ENCODE results near the gene PLXDC2. TPM values are rescaled to one million over a fixed set of nuclear protein-coding genes. Genes with fewer than 3 reads are reported as not detected.

The PLXDC2 gene
- total and polyA plus RNA-seq, 2 donors (not counting 1 experiment from before 2014, with no cell fraction given) = 4.2 to 5.1 TPM

DNA sequence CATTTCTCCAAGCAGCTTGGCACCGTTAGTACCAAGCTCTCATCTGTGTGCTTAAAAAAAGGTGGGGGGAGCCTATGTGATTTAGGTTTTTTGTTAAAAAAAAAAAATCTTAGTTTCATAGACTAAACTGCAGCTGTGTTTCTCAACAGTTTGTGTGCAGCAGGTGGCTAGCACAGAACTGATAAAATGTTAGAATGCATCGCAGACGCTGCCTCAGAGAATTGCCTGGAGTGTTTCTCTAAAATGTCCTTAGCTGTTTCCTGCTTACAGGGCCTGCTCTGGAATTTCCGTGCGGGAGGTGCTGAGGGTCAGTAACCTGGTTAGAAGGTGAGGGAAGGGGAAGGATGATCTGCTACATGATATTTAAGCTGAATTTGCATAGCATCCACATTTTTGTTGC is 268.9 kb downstream of the PLXDC2 start:
- H2AFZ ChIP-seq (ENCODE audit: low read length) = no peak overlapping the region
- H3K4me3 ChIP-seq (replicated peaks in 1 of 4; ENCODE audit: control extremely low read depth in 1 of 4, insufficient read depth in 1 of 4, low read depth in 3 of 4, low read length in 4 of 4) = no peak overlapping the region
- no peaks in the 10 kb centered on the region for H3K79me2 ChIP-seq (ENCODE audit: control insufficient read depth, insufficient read depth, low read length)
- no peak for DNase-seq (ENCODE audit: low read depth in 2 of 2)
- TF ChIP-seq, protein P1, sequence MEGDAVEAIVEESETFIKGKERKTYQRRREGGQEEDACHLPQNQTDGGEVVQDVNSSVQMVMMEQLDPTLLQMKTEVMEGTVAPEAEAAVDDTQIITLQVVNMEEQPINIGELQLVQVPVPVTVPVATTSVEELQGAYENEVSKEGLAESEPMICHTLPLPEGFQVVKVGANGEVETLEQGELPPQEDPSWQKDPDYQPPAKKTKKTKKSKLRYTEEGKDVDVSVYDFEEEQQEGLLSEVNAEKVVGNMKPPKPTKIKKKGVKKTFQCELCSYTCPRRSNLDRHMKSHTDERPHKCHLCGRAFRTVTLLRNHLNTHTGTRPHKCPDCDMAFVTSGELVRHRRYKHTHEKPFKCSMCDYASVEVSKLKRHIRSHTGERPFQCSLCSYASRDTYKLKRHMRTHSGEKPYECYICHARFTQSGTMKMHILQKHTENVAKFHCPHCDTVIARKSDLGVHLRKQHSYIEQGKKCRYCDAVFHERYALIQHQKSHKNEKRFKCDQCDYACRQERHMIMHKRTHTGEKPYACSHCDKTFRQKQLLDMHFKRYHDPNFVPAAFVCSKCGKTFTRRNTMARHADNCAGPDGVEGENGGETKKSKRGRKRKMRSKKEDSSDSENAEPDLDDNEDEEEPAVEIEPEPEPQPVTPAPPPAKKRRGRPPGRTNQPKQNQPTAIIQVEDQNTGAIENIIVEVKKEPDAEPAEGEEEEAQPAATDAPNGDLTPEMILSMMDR (conservative IDR thresholded peaks at IDR 0.05 in 1 of 2, IDR thresholded peaks at IDR 0.05 in 1 of 2; ENCODE audit: low read depth in 1 of 2, low read length in 2 of 2) = no peak
- no peak for TF ChIP-seq EZH2 (IDR thresholded peaks at IDR 0.05; ENCODE audit: low read length, missing control alignments)
- no peak overlapping the region for H3K4me2 ChIP-seq (ENCODE audit: extremely low read depth, insufficient read depth, low read length)
- H3K27ac ChIP-seq (ENCODE audit: insufficient read depth, low read length) = no peak overlapping the region
- H3K27me3 ChIP-seq (ENCODE audit: control insufficient read depth, insufficient read depth, low read length) = no peaks in the 10 kb centered on the region
- H4K20me1 ChIP-seq (ENCODE audit: control insufficient read depth, extremely low read depth, insufficient read depth, low read length) = no peaks in the 10 kb centered on the region
- no peak overlapping the region for H3K9ac ChIP-seq (ENCODE audit: insufficient read depth, low read length)
- no peaks in the 10 kb centered on the region for H3K9me3 ChIP-seq (ENCODE audit: control insufficient read depth, insufficient read depth, low read depth, low read length)
- no peaks in the 10 kb centered on the region for H3K36me3 ChIP-seq (ENCODE audit: control insufficient read depth, insufficient read depth, low read length)
- no peaks in the 10 kb centered on the region for H3K4me1 ChIP-seq (ENCODE audit: control insufficient read depth, extremely low read depth, insufficient read depth, low read length)

DNA sequence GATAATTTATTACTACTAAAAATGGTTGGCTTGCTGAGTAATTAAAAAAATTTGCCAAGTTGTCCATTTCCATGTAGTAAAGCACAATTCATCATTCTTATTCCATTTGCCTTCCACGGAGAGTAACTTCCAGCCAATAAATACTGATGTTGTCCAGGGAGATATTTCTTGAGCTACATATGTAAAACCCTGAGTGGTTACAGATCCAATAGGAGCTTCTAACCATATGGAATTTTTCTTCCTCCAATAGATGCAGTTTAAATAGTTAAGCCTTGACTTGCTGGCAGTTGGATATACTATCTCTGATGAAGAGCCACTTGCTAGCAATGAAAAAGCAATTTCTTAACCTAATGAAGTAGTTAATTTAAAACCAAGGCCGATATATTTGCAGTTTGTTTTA is 271.1 kb downstream of the PLXDC2 start:
- no peak overlapping the region for H3K27ac ChIP-seq (ENCODE audit: insufficient read depth, low read length)
- H3K4me2 ChIP-seq (ENCODE audit: extremely low read depth, insufficient read depth, low read length) = no peak overlapping the region
- no peak for DNase-seq (ENCODE audit: low read depth in 2 of 2)
- no peak overlapping the region for H2AFZ ChIP-seq (ENCODE audit: low read length)
- no peaks in the 10 kb centered on the region for H3K4me1 ChIP-seq (ENCODE audit: control insufficient read depth, extremely low read depth, insufficient read depth, low read length)
- TF ChIP-seq EZH2 (IDR thresholded peaks at IDR 0.05; ENCODE audit: low read length, missing control alignments) = no peak
- TF ChIP-seq, protein P1 (conservative IDR thresholded peaks at IDR 0.05 in 1 of 2, IDR thresholded peaks at IDR 0.05 in 1 of 2; ENCODE audit: low read depth in 1 of 2, low read length in 2 of 2) = no peak
- H3K4me3 ChIP-seq (replicated peaks in 1 of 4; ENCODE audit: control extremely low read depth in 1 of 4, insufficient read depth in 1 of 4, low read depth in 3 of 4, low read length in 4 of 4) = no peak overlapping the region
- H3K27me3 ChIP-seq (ENCODE audit: control insufficient read depth, insufficient read depth, low read length) = no peaks in the 10 kb centered on the region
- H4K20me1 ChIP-seq (ENCODE audit: control insufficient read depth, extremely low read depth, insufficient read depth, low read length) = no peaks in the 10 kb centered on the region
- no peaks in the 10 kb centered on the region for H3K79me2 ChIP-seq (ENCODE audit: control insufficient read depth, insufficient read depth, low read length)
- no peaks in the 10 kb centered on the region for H3K9me3 ChIP-seq (ENCODE audit: control insufficient read depth, insufficient read depth, low read depth, low read length)
- no peak overlapping the region for H3K9ac ChIP-seq (ENCODE audit: insufficient read depth, low read length)
- H3K36me3 ChIP-seq (ENCODE audit: control insufficient read depth, insufficient read depth, low read length) = no peaks in the 10 kb centered on the region

DNA sequence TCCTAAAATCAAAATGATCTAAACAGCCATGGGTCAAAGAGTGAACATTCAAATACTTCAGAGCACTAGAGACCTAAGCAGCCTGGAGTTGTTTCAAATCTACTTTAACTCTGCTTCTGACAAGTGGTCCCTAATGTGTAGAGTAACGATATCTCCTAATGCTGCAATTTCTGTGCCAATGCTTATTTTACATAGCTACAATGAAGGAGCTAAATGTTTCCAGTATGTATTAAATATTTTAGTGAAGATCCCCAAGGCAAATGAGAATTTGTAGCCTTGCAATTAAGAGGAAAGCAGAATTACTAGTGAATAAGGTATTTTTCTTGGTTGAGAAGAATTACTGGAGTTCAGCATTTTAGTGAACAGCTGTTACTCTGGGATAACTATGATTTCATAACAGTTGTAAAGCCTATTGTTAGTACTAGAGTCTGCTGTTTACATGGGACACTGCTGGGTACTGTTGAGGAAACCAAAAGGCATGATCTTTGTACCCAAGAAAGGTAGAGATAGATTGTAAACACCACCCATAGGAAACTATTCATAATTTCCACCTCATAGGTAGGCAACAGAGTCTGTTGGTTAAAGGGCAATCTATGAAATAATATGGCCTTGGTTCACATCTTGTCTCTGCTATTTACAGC is 271.9 kb downstream of the PLXDC2 start:
- Histone ChIP-seq H3K9ac (ENCODE audit: insufficient read depth, low read length) (no peak overlapping the region), H3K4me3 (replicated peaks in 1 of 4; ENCODE audit: control extremely low read depth in 1 of 4, insufficient read depth in 1 of 4, low read depth in 3 of 4, low read length in 4 of 4) (no peak overlapping the region), H3K9me3 (ENCODE audit: control insufficient read depth, insufficient read depth, low read depth, low read length) (no peaks in the 10 kb centered on the region), H4K20me1 (ENCODE audit: control insufficient read depth, extremely low read depth, insufficient read depth, low read length) (no peaks in the 10 kb centered on the region), H3K4me2 (ENCODE audit: extremely low read depth, insufficient read depth, low read length) (no peak overlapping the region), H3K27ac (ENCODE audit: insufficient read depth, low read length) (no peak overlapping the region), H3K27me3 (ENCODE audit: control insufficient read depth, insufficient read depth, low read length) (no peaks in the 10 kb centered on the region), H3K36me3 (ENCODE audit: control insufficient read depth, insufficient read depth, low read length) (no peaks in the 10 kb centered on the region), H2AFZ (ENCODE audit: low read length) (no peak overlapping the region), H3K79me2 (ENCODE audit: control insufficient read depth, insufficient read depth, low read length) (no peaks in the 10 kb centered on the region), H3K4me1 (ENCODE audit: control insufficient read depth, extremely low read depth, insufficient read depth, low read length) (no peaks in the 10 kb centered on the region)
- no peak for TF ChIP-seq EZH2 (IDR thresholded peaks at IDR 0.05; ENCODE audit: low read length, missing control alignments)
- DNase-seq (ENCODE audit: low read depth in 2 of 2) = no peak
